Activated CD4-positive, alpha-beta T cell treated with anti-CD3 and anti-CD28 coated beads for 36 hours (primary cell): ENCODE measurements around the gene HSPB1. TPM values are rescaled to one million over a fixed set of nuclear protein-coding genes. Genes with fewer than 3 reads are reported as not detected.
A peak's percentile ranks its signal among the peaks of the same experiment; 100 is the strongest.
"Not testable (repeated sequence)": the region's sequence is repeated elsewhere in the genome, so short reads cannot be mapped to it uniquely, and the experiment has no call there.

Experiments
- ATAC-seq: fragments of 200-7000 bp; cut with Tn5 transposase; one replicate; pipeline ENCODE4 v1.10.0; 2021; ENCODE audit warnings: mild to moderate bottlenecking, moderate library complexity
- CTCF ChIA-PET: fragments of 350-600 bp; sonication (Branson Sonifier 250); formaldehyde crosslinking; loops from one replicate; lab custom pipeline; 2021; ENCODE audit warnings: antibody characterized with exemption; lab: Charles Lee
- POLR2A ChIA-PET: fragments of 350-600 bp; sonication (Branson Sonifier 250); formaldehyde crosslinking; loops from one replicate; lab custom pipeline; 2021; ENCODE audit warnings: antibody characterized with exemption, inconsistent platforms; lab: Charles Lee
- DNase-seq: peaks from one replicate; pipeline ENCODE4 v3.0.0-alpha.2; 2020
- H3K27ac Mint-ChIP-seq: one replicate; pipeline ENCODE4 v1.8.0; 2021; ENCODE audit warnings: mixed read lengths
- H3K27me3 Mint-ChIP-seq: one replicate; pipeline ENCODE4 v1.8.0; 2021; ENCODE audit warnings: mixed read lengths
- H3K36me3 Mint-ChIP-seq: one replicate; pipeline ENCODE4 v1.8.0; 2021; ENCODE audit warnings: low read depth, mixed read lengths
- H3K4me1 Mint-ChIP-seq: one replicate; pipeline ENCODE4 v1.8.0; 2021; ENCODE audit warnings: mixed read lengths
- H3K4me3 Mint-ChIP-seq: one replicate; pipeline ENCODE4 v1.8.0; 2021; ENCODE audit warnings: mild to moderate bottlenecking, moderate library complexity, mixed read lengths
- H3K9me3 Mint-ChIP-seq: one replicate; pipeline ENCODE4 v1.8.0; 2021; ENCODE audit warnings: low read depth, mixed read lengths
- intact Hi-C, 2 experiments: fragments of 100-400 bp; cut with DNase I in 1 of 2; cut with micrococcal nuclease in 1 of 2; formaldehyde crosslinking; loops; one replicate each; pipeline versions ENCODE4 v1.14.2 to v1.15.1; 2022 to 2024; cut with DNase I, micrococcal nuclease
- total RNA-seq, 2 experiments: library from RNA; stranded (reverse); gene quantifications; one replicate each; pipeline ENCODE4 v1.2.3, GENCODE V29; 2021

Gene HSPB1
- total RNA-seq, 2 experiments from 2014 or later: 71.1 to 127 TPM

DNA sequence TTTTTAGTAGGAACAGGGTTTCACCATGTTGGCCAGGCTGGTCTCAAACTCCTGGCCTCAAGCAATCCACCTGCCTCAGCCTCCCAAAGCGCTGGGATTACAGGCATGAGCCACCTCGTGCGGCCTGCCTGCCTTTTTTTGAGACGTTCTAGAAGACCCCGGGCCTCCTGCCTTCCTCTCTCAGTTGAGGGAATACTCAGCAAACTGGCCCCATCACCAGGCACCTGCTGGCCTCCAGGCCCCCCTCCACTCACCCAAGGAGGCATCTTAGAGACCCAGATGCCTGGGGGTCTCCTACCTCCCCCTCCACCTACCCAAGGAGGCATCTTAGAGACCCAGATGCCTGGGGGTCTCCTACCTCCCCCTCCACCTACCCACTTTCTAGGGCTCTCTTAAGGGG lies 9.6 kb upstream of the HSPB1 start:
- H3K27me3 Mint-ChIP-seq, H3K9me3 Mint-ChIP-seq, H3K27ac Mint-ChIP-seq, H3K36me3 Mint-ChIP-seq, H3K4me3 Mint-ChIP-seq, DNase-seq, ATAC-seq, intact Hi-C loops: not testable (repeated sequence)
- CTCF ChIA-PET: interaction anchor here (1.2 to 2.7 kb wide), 6 partner anchors 9 to 58 kb away, joined by 3 to 28 read pairs (median 6); partner anchors contain the start of gene HSPB1
- POLR2A ChIA-PET: interaction anchor here (0.6 kb wide), 1 partner anchor 203 kb away, joined by 5 read pairs; no protein-coding TSS in a partner anchor
- peaks cover 12% of the 10 kb centered on the region for H3K4me1 Mint-ChIP-seq

DNA sequence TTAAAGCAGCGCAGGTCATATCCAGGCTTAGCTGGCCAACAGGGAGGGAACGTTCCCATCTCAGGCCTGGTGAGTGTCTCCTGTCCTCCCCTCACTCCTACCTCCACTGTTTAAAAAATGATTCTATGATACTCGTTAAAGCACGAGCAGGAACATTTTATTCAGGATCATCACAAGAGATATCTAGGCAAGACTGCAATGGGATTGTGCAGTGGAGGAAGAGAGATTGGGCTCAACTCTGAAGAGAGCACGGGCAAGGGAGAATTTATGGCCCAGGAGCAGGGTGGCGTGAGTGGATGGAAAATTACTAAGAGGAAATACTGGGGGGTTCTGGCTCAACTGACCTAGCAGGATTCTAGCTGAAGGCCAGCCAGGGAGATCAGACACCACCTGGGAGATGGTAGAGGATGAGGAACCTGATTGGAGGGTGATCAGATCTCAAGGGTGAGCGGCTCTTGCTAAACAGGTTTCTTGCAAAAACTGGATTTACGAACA lies 9.0 kb upstream of the HSPB1 start:
- no peak overlapping the region for H3K4me3 Mint-ChIP-seq
- intact Hi-C loops: no loop called here
- CTCF ChIA-PET: interaction anchor here (1.5 to 1.6 kb wide), 2 partner anchors 12 to 20 kb away, joined by 6 read pairs; no protein-coding TSS in a partner anchor
- H3K27me3 Mint-ChIP-seq: peaks cover 2% of the 10 kb centered on the region
- H3K9me3 Mint-ChIP-seq: no peaks in the 10 kb centered on the region
- POLR2A ChIA-PET: no interaction called here
- no peaks in the 10 kb centered on the region for H3K36me3 Mint-ChIP-seq
- no peak for ATAC-seq
- H3K4me1 Mint-ChIP-seq: peaks cover 12% of the 10 kb centered on the region
- H3K27ac Mint-ChIP-seq: no peak overlapping the region
- DNase-seq: no peak

DNA sequence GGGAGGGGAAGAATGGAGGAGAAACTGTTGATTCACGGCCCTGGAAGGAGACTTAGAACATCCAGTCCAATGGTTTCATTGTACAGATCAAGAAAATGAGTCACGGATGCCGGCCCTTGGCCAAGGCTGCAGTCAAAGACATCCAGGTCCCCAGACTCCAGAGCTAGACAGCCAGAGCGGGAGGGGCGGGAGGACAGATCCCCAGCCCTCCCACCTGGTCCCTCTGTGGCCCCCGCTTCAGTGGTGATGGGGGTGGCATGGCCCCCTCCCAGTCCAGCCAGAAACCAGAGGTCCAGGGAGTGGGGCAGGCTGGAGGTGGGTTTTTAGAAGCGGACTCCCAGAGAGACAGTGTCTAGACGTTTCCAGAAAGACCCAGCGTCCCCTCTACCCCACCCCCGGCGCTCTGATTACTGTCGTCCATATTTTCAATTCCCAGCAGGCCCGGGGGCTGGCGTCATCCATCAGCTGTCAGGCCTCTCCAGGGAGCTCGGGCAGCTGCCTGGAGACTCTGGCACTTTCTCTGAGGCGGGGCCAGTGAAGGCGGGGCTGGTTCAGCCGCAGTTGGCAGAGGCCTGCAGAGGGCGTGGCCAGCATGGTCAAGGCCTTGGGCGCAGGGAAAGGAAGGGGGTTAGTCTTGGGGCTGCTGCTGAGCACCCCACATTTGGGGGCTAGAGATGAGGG lies 8.0 kb upstream of the HSPB1 start:
- Mint-ChIP-seq H3K27me3 (peaks cover 2% of the 10 kb centered on the region), H3K36me3 (no peaks in the 10 kb centered on the region), H3K27ac (no peak overlapping the region), H3K4me3 (no peak overlapping the region), H3K9me3 (no peaks in the 10 kb centered on the region), H3K4me1 (peaks cover 12% of the 10 kb centered on the region)
- CTCF ChIA-PET: interaction anchor here (1.3 to 1.6 kb wide), 2 partner anchors 19 to 23 kb away, joined by 4 to 6 read pairs; no protein-coding TSS in a partner anchor
- POLR2A ChIA-PET: no interaction called here
- intact Hi-C loops: no loop called here
- peak; percentile 22 for DNase-seq
- ATAC-seq: no peak

DNA sequence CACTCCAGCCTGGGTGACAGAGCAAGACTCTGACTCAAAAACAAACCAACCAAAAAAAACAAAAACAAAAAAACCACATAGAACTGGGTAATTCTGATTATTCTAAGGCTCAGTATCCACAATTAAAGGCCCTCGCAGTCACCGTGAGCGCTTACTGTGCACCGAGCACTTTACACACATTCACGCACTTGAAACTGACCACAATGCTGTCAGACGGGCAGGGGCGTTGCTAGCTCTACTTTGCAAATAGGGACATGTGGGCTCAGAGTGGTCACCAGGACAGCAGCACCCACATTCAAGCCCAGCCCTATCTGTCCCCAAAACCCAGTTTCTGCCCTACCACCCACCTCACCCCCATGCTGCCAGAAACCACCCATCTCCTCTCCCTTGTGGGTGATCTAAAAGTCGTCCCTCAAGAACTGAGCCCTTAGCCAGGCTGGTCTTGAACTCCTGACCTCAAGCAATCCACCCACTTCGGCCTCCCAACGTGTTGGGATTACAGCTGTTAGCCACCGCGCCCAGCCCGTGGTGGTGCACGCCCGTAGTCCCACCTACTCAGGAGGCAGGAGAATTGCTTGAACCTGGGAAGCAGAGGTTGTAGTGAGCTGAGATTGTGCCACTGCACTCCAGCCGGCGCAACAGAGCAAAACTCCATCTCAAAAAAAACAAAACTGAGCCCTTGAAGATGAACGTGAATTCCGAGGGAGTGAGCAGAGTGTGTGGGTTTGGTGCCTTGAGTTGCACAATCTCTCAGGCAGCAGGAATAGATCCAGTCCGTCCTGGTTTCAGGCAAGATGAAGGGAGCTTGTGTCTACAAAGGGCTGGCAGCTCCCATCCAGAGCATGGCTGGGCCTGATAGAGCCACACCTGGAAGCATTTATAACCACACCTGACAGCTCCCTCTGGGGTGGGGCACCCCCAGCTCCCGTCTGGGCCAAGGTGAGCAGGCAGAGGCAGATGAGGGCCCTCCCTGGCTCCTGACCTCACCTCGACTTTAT lies 5.4 kb upstream of the HSPB1 start:
- DNase-seq (no peak), ATAC-seq (no peak)
- ChIA-PET CTCF (interaction anchor here (1.0 to 2.6 kb wide), 3 partner anchors 17 to 63 kb away, joined by 3 to 7 read pairs (median 3); no protein-coding TSS in a partner anchor), POLR2A (no interaction called here)
- Mint-ChIP-seq H3K4me1 (peaks cover 3% of the 10 kb centered on the region), H3K27me3 (peaks cover 2% of the 10 kb centered on the region), H3K27ac (no peak overlapping the region), H3K36me3 (no peaks in the 10 kb centered on the region), H3K4me3 (no peak overlapping the region), H3K9me3 (no peaks in the 10 kb centered on the region)
- intact Hi-C loops: no loop called here

DNA sequence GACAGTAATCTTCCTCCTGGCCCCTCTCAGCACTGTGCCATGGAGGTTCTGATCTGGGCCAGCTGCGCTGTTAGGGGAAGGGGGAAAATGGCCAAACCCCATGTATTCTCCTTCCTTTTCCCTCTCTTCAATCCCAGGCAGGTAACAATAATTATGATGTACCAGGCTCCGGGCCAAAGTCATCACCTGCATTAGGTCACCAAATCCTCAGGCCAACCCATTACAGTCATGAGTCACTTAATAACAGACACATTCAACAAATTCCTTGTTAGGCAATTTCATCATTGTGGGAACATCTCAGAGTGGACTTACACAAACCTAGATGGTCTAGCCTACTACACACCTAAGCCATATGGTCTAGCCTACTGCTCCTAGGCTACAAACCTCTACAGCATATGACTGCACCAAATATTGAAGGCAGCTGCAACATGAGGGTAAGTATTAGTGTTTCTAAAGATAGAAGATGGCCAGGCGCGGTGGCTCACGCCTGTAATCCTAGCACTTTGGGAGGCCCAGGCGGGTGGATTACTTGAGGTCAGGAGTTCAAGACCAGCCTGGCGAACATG lies 2.2 kb upstream of the HSPB1 start:
- Mint-ChIP-seq H3K9me3 (no peaks in the 10 kb centered on the region), H3K27ac (no peak overlapping the region), H3K27me3 (no peaks in the 10 kb centered on the region), H3K4me1 (peaks cover 14% of the 10 kb centered on the region), H3K4me3 (no peak overlapping the region), H3K36me3 (peaks cover 4% of the 10 kb centered on the region)
- ATAC-seq: no peak
- ChIA-PET CTCF (interaction anchor here (1.1 kb wide), 1 partner anchor 14 kb away, joined by 4 read pairs; no protein-coding TSS in a partner anchor), POLR2A (no interaction called here)
- intact Hi-C loops: no loop called here
- DNase-seq: no peak

DNA sequence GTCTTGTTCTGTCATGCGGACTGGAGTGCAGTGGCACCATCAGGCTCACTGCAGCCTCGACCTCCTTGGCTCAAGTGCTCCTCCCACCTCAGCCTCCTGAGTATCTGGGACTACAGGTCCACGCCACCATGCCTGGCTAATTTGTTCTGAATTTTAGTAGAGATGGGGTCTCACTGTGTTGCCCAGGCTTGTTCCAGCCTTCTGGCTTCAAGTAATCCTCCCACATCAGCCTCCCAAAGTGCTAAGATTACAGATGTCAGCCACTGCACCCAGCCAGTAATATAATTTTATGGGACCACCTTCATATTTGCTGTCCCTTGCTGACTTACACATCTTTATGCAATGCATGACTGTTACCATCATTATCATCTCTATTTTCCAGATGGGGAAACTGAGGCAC lies 1.5 kb upstream of the HSPB1 start:
- Mint-ChIP-seq H3K27me3 (no peaks in the 10 kb centered on the region), H3K9me3 (no peaks in the 10 kb centered on the region), H3K4me1 (peaks cover 14% of the 10 kb centered on the region), H3K36me3 (peaks cover 4% of the 10 kb centered on the region), H3K27ac (no peak overlapping the region), H3K4me3 (no peak overlapping the region)
- ATAC-seq: no peak
- POLR2A ChIA-PET: no interaction called here
- DNase-seq: no peak
- intact Hi-C loops: no loop called here
- CTCF ChIA-PET: interaction anchor here (1.4 to 2.2 kb wide), 2 partner anchors 9 to 13 kb away, joined by 5 to 16 read pairs; no protein-coding TSS in a partner anchor

DNA sequence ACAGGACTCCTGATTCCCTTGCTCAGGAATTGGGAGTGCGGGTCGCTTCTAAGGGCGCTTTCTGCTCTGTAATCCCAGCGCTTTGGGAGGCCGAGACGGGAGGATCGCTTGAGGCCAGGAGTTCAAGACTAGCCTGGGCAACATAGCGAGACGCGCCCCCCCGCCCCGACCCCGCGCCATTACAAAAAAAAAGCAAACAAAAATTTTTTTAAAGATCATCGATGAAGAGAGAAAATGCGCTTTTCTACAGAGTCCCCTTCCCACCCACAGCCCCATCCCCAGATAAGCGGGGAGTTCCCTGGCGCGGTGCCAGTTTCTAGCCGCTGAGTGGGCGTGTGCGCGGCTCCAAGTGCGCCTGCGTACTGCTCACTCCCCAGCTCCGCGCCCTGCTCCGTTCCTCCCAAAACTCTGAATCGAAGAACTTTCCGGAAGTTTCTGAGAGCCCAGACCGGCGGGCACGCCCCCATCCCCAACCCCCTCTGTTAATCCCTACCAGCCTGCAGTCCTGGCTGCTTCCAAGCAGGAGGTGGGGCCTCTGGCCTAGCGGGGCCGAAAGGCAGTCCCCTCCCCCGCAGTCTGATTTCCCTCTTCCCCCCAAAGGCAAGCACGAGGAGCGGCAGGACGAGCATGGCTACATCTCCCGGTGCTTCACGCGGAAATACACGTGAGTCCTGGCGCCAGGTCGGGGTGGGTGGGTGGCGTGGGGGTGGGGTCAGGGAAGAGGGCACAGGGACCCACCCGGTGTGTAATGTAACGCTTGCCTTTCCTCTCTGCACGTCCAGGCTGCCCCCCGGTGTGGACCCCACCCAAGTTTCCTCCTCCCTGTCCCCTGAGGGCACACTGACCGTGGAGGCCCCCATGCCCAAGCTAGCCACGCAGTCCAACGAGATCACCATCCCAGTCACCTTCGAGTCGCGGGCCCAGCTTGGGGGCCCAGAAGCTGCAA lies 1.0 kb downstream of the HSPB1 start:
- DNase-seq (peak; percentile 86), ATAC-seq (peak; percentile 75)
- intact Hi-C loops: loop anchor here in 1 of 2 experiments (1.0 kb wide), 3 partner anchors 11 to 15 kb away; no protein-coding TSS in a partner anchor

DNA sequence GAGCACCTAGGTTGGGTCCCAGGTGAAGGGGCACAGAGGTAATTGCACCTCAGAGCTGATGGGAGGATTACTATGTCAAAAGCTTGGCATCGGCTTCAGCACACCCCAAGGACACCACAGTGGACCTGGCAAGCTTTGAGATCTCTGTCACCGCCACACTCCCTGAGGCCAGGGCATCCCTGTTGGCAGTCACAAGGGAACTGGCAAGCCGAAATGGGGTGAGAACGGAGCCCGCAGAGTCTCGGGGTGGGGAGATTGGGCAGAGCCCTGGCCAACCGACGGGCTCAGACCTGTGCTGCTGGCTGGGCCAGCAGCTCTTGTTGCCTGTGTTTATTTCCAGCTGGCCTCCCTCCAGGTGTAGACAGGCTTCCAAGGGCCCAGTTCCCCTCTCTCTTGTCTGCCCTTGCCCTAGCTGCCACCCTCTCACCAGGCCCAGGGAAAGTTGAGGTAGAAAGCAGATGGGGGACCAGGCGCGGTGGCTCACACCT lies 2.5 kb downstream of the HSPB1 start:
- Mint-ChIP-seq H3K4me1 (peaks cover 14% of the 10 kb centered on the region), H3K27ac (no peak overlapping the region), H3K36me3 (peaks cover 4% of the 10 kb centered on the region), H3K27me3 (no peaks in the 10 kb centered on the region), H3K4me3 (no peak overlapping the region), H3K9me3 (no peaks in the 10 kb centered on the region)
- ATAC-seq: no peak
- intact Hi-C loops: no loop called here
- POLR2A ChIA-PET: interaction anchor here (0.6 kb wide), 1 partner anchor 13 kb away, joined by 3 read pairs; no protein-coding TSS in a partner anchor
- no peak for DNase-seq
- CTCF ChIA-PET: interaction anchor here (0.6 to 3.4 kb wide), 5 partner anchors 9 to 128 kb away, joined by 3 to 24 read pairs (median 6); no protein-coding TSS in a partner anchor

More for the DNA sequence above, 1.0 kb downstream of the HSPB1 start:
- peaks cover 4% of the 10 kb centered on the region for H3K36me3 Mint-ChIP-seq
- CTCF ChIA-PET: interaction anchor here (0.6 to 3.4 kb wide), 5 partner anchors 11 to 125 kb away, joined by 3 to 24 read pairs (median 4); no protein-coding TSS in a partner anchor
- no peaks in the 10 kb centered on the region for H3K9me3 Mint-ChIP-seq
- H3K27me3 Mint-ChIP-seq: no peaks in the 10 kb centered on the region
- POLR2A ChIA-PET: no interaction called here
- peak overlapping the region; percentile 93 for H3K27ac Mint-ChIP-seq
- H3K4me3 Mint-ChIP-seq: peak overlapping the region; percentile 81
- peaks cover 14% of the 10 kb centered on the region for H3K4me1 Mint-ChIP-seq

DNA sequence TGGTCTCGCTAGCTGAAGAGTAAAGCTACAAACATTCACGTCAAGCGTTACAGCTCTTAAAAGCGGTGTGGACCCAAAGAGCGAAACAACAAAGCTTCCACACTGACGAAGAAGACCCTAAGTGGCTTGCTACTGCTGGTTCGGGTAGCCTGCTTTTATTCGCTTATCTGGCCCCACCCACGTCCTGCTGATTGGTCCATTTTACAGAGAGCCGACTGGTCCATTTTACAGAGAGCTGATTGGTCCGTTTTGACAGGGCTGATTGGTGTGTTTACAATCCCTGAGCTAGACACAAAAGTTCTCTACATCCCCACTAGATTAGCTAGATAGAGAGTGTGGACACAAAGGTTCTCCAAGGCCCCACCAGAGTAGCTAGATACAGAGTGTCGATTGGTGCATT lies 6.4 kb downstream of the HSPB1 start:
- H3K36me3 Mint-ChIP-seq, H3K27ac Mint-ChIP-seq, H3K4me1 Mint-ChIP-seq, H3K27me3 Mint-ChIP-seq, DNase-seq, H3K9me3 Mint-ChIP-seq, intact Hi-C loops, ATAC-seq, H3K4me3 Mint-ChIP-seq: not testable (repeated sequence)
- POLR2A ChIA-PET: interaction anchor here (0.9 kb wide), 1 partner anchor 9 kb away, joined by 3 read pairs; no protein-coding TSS in a partner anchor
- CTCF ChIA-PET: interaction anchor here (0.6 to 1.0 kb wide), 2 partner anchors 9 to 10 kb away, joined by 3 to 5 read pairs; no protein-coding TSS in a partner anchor
